Measurements from ENCODE around the gene PLXDC2. TPM values are rescaled to one million over a fixed set of nuclear protein-coding genes. Genes with fewer than 3 reads are reported as not detected.

PLXDC2 gene
- polyA plus RNA-seq, 2 donors: 11.9 to 13.0 TPM

DNA sequence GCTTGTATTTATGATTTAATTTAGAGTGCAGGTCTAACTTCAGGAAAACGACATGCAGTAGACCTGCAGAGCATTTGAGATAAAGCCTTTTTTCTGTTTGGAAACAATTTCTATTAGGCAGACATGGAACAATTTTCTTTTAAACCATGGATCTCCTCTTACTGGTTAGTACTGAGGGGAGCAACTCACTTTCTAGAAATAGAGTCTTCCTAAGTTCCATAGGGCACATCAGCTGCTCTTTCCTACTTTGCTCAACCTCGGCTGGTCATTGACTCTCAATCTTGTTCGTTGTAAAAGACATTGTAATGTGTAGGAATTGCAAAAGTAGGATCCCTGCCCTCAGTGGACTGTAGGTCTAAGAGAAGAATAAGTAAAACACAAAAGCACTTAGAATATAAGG, 58.0 kb downstream of the PLXDC2 start:
- Histone ChIP-seq H3K36me3 (ENCODE audit: control insufficient read depth in 2 of 2, insufficient read depth in 2 of 2, low read length in 1 of 2) (no peaks in the 10 kb centered on the region), H3K9me3 (ENCODE audit: control insufficient read depth in 2 of 2, insufficient read depth in 1 of 2, low read depth in 1 of 2, low read length in 1 of 2) (no peaks in the 10 kb centered on the region), H3K27me3 (ENCODE audit: control insufficient read depth in 1 of 2, insufficient read depth in 2 of 2, low read length in 2 of 2) (no peaks in the 10 kb centered on the region), H3K4me1 (ENCODE audit: control insufficient read depth in 2 of 2, insufficient read depth in 2 of 2, low read length in 1 of 2) (no peaks in the 10 kb centered on the region), H3K4me3 (ENCODE audit: low read depth in 1 of 2, low read length in 2 of 2) (no peak overlapping the region), H3K27ac (ENCODE audit: low read depth in 2 of 2, low read length in 1 of 2) (no peak overlapping the region)
- WGBS, 2 donors: 76 to 92% methylated on average over 3 of the region's 3 CpGs

DNA sequence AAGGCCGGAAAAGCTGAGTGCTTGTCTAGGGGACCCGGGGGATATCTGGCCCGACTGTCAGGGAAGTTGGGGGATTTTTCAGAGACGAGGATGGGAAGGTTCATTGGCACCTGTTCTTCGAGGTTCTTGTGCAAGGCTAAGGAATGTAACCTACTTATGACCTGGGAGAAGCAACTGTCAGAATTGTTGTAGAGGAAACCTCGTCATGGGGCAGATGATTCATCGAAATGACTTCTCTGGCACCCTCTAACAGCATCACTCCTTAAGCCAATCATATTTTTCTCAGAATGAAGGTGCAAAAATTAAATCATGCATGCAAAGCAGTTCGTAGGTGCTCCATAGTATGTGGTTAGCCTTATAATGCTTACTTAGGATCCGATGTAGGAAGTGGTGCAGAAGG, 58.6 kb downstream of the PLXDC2 start:
- WGBS, 2 donors: 64 to 71% methylated on average over 9 of the region's 9 CpGs
- H3K36me3 ChIP-seq (ENCODE audit: control insufficient read depth in 2 of 2, insufficient read depth in 2 of 2, low read length in 1 of 2): no peaks in the 10 kb centered on the region
- H3K9me3 ChIP-seq (ENCODE audit: control insufficient read depth in 2 of 2, insufficient read depth in 1 of 2, low read depth in 1 of 2, low read length in 1 of 2): no peaks in the 10 kb centered on the region
- no peak overlapping the region for H3K4me3 ChIP-seq (ENCODE audit: low read depth in 1 of 2, low read length in 2 of 2)
- H3K27me3 ChIP-seq (ENCODE audit: control insufficient read depth in 1 of 2, insufficient read depth in 2 of 2, low read length in 2 of 2): no peaks in the 10 kb centered on the region
- H3K27ac ChIP-seq (ENCODE audit: low read depth in 2 of 2, low read length in 1 of 2): no peak overlapping the region
- no peaks in the 10 kb centered on the region for H3K4me1 ChIP-seq (ENCODE audit: control insufficient read depth in 2 of 2, insufficient read depth in 2 of 2, low read length in 1 of 2)

DNA sequence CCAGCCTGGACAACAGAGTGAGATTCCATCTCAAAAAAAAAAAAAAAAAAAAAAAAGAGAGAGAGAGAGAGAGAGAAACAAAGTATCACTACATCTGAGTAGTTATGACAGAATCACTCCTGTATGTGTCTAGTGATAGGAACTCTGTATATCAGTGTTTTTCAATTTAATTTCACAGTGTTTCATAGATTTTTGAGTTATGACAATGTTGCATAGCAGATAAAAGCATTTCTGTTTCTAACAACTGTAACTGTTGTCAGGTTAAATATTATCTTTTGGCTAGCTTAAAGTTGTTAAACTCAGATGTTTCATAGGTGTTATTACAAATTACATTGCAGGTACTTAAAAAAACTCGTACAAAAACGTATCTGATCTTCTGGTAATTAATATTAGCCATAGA, 60.3 kb downstream of the PLXDC2 start:
- Histone ChIP-seq H3K9me3 (ENCODE audit: control insufficient read depth in 2 of 2, insufficient read depth in 1 of 2, low read depth in 1 of 2, low read length in 1 of 2) (no peaks in the 10 kb centered on the region), H3K27me3 (ENCODE audit: control insufficient read depth in 1 of 2, insufficient read depth in 2 of 2, low read length in 2 of 2) (no peaks in the 10 kb centered on the region), H3K36me3 (ENCODE audit: control insufficient read depth in 2 of 2, insufficient read depth in 2 of 2, low read length in 1 of 2) (no peaks in the 10 kb centered on the region), H3K4me3 (ENCODE audit: low read depth in 1 of 2, low read length in 2 of 2) (no peak overlapping the region), H3K27ac (ENCODE audit: low read depth in 2 of 2, low read length in 1 of 2) (no peak overlapping the region), H3K4me1 (ENCODE audit: control insufficient read depth in 2 of 2, insufficient read depth in 2 of 2, low read length in 1 of 2) (no peaks in the 10 kb centered on the region)
- 62 to 64% methylated on average over 2 of the region's 2 CpGs for WGBS, 2 donors

DNA sequence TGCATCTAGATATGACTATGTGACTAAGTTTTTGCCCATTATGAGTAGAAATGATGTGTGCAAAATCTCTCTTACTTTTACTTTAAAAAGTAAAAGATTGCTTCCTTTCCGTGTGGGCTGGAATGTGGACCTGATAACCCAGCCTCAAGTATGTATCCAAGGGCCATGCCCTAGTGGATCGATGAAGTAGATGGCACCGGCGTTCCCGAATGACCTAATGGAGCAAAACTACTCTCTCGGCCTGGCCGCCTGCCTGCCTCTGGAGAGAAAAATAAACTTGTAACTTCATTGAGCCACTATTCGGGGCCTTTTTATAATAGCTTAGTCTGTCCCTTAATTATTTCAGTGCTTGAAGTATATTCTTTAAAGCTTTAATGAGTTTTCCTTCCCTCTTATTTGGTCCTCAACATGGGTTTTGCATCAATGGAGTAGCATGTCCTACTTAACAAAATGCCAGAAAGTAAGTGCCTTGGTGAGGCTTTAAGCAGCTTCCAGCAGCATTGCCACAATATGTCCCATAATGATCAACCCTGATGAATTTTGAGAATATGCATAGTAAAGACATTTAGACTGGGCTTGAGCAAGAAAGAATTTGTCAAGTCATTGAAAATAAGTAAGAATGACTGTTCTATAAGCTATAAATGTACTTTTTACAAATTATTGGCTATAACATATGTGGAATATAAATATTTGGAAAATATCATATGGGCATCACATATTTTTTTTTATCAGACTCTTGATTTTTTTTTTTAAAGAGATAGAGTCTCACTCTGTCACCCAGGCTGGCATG, 61.4 kb downstream of the PLXDC2 start:
- Histone ChIP-seq H3K4me3 (ENCODE audit: low read depth in 1 of 2, low read length in 2 of 2) (no peak overlapping the region), H3K9me3 (ENCODE audit: control insufficient read depth in 2 of 2, insufficient read depth in 1 of 2, low read depth in 1 of 2, low read length in 1 of 2) (no peaks in the 10 kb centered on the region), H3K36me3 (ENCODE audit: control insufficient read depth in 2 of 2, insufficient read depth in 2 of 2, low read length in 1 of 2) (no peaks in the 10 kb centered on the region), H3K27ac (ENCODE audit: low read depth in 2 of 2, low read length in 1 of 2) (no peak overlapping the region), H3K27me3 (ENCODE audit: control insufficient read depth in 1 of 2, insufficient read depth in 2 of 2, low read length in 2 of 2) (no peaks in the 10 kb centered on the region), H3K4me1 (ENCODE audit: control insufficient read depth in 2 of 2, insufficient read depth in 2 of 2, low read length in 1 of 2) (no peaks in the 10 kb centered on the region)
- 86 to 91% methylated on average over 8 of the region's 8 CpGs for WGBS, 2 donors

DNA sequence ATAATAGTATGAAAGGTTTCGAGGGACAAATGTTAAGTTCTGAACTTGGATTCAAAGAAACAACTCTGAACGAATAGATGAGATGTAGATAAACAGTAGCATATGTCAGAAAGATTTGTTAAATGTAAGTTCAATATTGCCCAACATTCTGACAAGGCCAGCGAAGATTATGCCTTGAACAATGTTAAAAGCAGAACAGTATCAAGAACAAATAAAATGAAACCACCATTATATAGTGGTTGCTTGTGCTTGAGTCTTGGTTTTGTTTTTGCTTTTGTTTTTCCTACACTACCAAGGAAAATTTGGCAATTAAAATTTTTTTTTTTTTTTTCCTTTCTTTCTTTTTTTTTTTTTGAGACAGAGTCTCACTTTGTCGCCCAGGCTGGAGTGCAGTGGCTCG, 66.4 kb downstream of the PLXDC2 start:
- Histone ChIP-seq H3K27ac (ENCODE audit: low read depth in 2 of 2, low read length in 1 of 2) (no peak overlapping the region), H3K36me3 (ENCODE audit: control insufficient read depth in 2 of 2, insufficient read depth in 2 of 2, low read length in 1 of 2) (no peaks in the 10 kb centered on the region), H3K27me3 (ENCODE audit: control insufficient read depth in 1 of 2, insufficient read depth in 2 of 2, low read length in 2 of 2) (no peaks in the 10 kb centered on the region), H3K4me1 (ENCODE audit: control insufficient read depth in 2 of 2, insufficient read depth in 2 of 2, low read length in 1 of 2) (no peaks in the 10 kb centered on the region), H3K9me3 (ENCODE audit: control insufficient read depth in 2 of 2, insufficient read depth in 1 of 2, low read depth in 1 of 2, low read length in 1 of 2) (no peaks in the 10 kb centered on the region), H3K4me3 (ENCODE audit: low read depth in 1 of 2, low read length in 2 of 2) (no peak overlapping the region)
- 88 to 90% methylated on average over 5 of the region's 5 CpGs for WGBS, 2 donors

DNA sequence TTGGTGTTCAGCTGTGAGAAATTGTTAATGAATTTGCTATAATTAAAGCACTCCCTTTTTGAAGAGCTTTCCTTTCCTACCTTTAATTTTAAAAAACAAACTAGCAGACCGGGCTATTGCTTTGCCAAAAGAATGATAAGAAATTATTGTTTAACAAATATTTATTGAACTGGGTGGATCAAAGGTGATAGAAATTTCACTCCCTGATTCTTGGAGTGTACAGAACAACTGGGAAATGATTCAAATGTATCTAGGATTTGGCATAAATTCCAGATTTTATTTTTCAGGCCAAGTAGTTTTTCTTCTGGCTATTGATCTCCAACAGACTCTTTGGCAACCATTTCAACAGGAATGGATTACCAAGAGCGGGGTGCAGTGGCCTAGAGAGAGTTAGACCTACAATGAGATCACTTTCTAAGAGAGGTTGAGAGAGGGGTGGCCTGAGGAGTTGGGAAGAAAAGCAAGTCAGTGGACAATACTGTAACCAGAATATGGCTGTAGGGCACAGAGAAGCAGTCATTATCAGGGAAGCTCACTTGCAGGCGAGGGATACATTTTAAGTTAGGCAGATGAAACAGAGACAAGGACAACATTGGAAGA, 71.9 kb downstream of the PLXDC2 start:
- no peaks in the 10 kb centered on the region for H3K4me1 ChIP-seq (ENCODE audit: control insufficient read depth in 2 of 2, insufficient read depth in 2 of 2, low read length in 1 of 2)
- H3K27ac ChIP-seq (ENCODE audit: low read depth in 2 of 2, low read length in 1 of 2): no peak overlapping the region
- H3K9me3 ChIP-seq (ENCODE audit: control insufficient read depth in 2 of 2, insufficient read depth in 1 of 2, low read depth in 1 of 2, low read length in 1 of 2): no peaks in the 10 kb centered on the region
- no peaks in the 10 kb centered on the region for H3K27me3 ChIP-seq (ENCODE audit: control insufficient read depth in 1 of 2, insufficient read depth in 2 of 2, low read length in 2 of 2)
- WGBS, 2 donors: 58 to 60% methylated on average over 3 of the region's 3 CpGs
- no peaks in the 10 kb centered on the region for H3K36me3 ChIP-seq (ENCODE audit: control insufficient read depth in 2 of 2, insufficient read depth in 2 of 2, low read length in 1 of 2)
- H3K4me3 ChIP-seq (ENCODE audit: low read depth in 1 of 2, low read length in 2 of 2): no peak overlapping the region

DNA sequence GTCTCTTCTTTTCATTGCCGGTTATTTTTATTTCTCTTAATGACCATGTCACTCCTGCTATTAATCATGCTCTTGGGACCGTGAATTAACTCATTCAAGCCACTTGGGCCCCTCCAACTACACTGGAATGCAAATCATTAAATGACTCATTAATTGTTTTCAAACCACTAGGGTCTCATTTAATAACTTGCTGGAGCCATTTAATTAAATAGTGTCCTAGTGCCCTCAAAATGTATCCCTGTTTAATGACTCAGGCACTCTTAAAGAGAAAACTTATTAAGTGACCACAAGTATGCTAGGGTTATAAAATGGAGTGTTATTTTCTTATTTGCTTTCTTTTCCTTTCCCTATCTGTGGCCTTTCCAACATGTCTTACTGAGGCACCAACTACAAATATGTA, 73.0 kb downstream of the PLXDC2 start:
- Histone ChIP-seq H3K4me3 (ENCODE audit: low read depth in 1 of 2, low read length in 2 of 2) (no peak overlapping the region), H3K4me1 (ENCODE audit: control insufficient read depth in 2 of 2, insufficient read depth in 2 of 2, low read length in 1 of 2) (no peaks in the 10 kb centered on the region), H3K9me3 (ENCODE audit: control insufficient read depth in 2 of 2, insufficient read depth in 1 of 2, low read depth in 1 of 2, low read length in 1 of 2) (no peaks in the 10 kb centered on the region), H3K27me3 (ENCODE audit: control insufficient read depth in 1 of 2, insufficient read depth in 2 of 2, low read length in 2 of 2) (no peaks in the 10 kb centered on the region), H3K27ac (ENCODE audit: low read depth in 2 of 2, low read length in 1 of 2) (no peak overlapping the region), H3K36me3 (ENCODE audit: control insufficient read depth in 2 of 2, insufficient read depth in 2 of 2, low read length in 1 of 2) (no peaks in the 10 kb centered on the region)
- WGBS, 2 donors: 51 to 57% methylated on average over 2 of the region's 2 CpGs

DNA sequence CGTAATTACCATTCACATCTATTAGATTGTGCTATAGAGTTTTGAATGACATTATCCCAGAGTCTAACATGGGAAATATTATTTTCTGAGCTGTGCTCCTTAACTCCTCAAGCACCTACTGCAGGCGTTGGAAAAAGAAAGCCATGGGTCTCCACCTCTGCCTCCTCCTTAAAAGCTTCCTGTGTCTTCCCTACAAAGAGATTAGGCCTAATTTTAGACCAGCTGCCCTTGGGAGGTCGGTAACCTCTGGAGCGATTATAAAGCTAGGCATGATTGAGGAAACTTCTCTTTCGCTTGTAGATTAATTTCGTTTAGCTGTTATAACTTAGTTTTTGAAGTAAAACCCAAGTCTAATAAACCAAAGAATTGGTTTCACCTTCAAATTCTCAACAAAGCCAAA, 75.2 kb downstream of the PLXDC2 start:
- no peaks in the 10 kb centered on the region for H3K36me3 ChIP-seq (ENCODE audit: control insufficient read depth in 2 of 2, insufficient read depth in 2 of 2, low read length in 1 of 2)
- no peak overlapping the region for H3K27ac ChIP-seq (ENCODE audit: low read depth in 2 of 2, low read length in 1 of 2)
- no peaks in the 10 kb centered on the region for H3K9me3 ChIP-seq (ENCODE audit: control insufficient read depth in 2 of 2, insufficient read depth in 1 of 2, low read depth in 1 of 2, low read length in 1 of 2)
- no peak overlapping the region for H3K4me3 ChIP-seq (ENCODE audit: low read depth in 1 of 2, low read length in 2 of 2)
- WGBS, 2 donors: 85 to 87% methylated on average over 6 of the region's 6 CpGs
- H3K4me1 ChIP-seq (ENCODE audit: control insufficient read depth in 2 of 2, insufficient read depth in 2 of 2, low read length in 1 of 2): no peaks in the 10 kb centered on the region
- H3K27me3 ChIP-seq (ENCODE audit: control insufficient read depth in 1 of 2, insufficient read depth in 2 of 2, low read length in 2 of 2): no peaks in the 10 kb centered on the region

DNA sequence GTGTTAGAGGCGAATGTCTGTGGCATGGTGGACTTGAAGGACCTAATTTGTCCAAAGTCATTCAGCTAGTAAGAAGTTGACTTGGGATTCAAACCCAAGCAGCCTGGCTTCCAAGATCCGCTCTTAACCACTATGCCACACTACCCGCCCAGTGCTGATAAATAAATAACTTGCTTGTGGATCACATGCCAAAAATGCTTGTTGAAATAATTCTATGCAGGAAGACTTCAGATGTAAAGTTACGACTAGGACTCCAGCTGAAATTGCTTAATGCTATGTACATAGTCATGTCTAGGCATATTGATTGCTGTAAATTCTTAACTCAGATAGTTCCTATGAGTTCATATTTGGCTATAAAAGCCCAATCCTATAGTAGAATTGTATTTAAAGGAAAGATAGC, 76.0 kb downstream of the PLXDC2 start:
- 61 to 73% methylated on average over 4 of the region's 4 CpGs for WGBS, 2 donors
- Histone ChIP-seq H3K4me1 (ENCODE audit: control insufficient read depth in 2 of 2, insufficient read depth in 2 of 2, low read length in 1 of 2) (no peaks in the 10 kb centered on the region), H3K9me3 (ENCODE audit: control insufficient read depth in 2 of 2, insufficient read depth in 1 of 2, low read depth in 1 of 2, low read length in 1 of 2) (no peaks in the 10 kb centered on the region), H3K27ac (ENCODE audit: low read depth in 2 of 2, low read length in 1 of 2) (no peak overlapping the region), H3K27me3 (ENCODE audit: control insufficient read depth in 1 of 2, insufficient read depth in 2 of 2, low read length in 2 of 2) (no peaks in the 10 kb centered on the region), H3K4me3 (ENCODE audit: low read depth in 1 of 2, low read length in 2 of 2) (no peak overlapping the region), H3K36me3 (ENCODE audit: control insufficient read depth in 2 of 2, insufficient read depth in 2 of 2, low read length in 1 of 2) (no peaks in the 10 kb centered on the region)

DNA sequence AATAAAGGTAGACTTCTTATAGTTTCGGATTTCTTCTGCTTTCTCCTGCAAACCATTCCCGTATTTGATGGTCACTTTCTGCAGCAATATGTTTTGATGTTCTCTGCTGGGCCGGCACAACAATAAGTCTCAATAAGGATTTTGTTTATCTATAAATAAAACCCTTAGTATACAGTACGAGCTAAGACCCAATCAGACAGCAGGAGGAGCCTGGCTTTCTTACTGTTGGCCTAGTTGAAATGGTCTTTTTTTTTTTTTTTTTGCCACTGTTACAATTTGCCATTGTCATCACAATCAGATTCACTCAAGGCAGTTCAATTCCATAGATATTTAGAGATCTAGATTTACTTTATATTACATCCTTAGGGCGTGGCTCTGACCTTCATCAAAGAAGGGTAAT, 76.4 kb downstream of the PLXDC2 start:
- Histone ChIP-seq H3K27me3 (ENCODE audit: control insufficient read depth in 1 of 2, insufficient read depth in 2 of 2, low read length in 2 of 2) (no peaks in the 10 kb centered on the region), H3K9me3 (ENCODE audit: control insufficient read depth in 2 of 2, insufficient read depth in 1 of 2, low read depth in 1 of 2, low read length in 1 of 2) (no peaks in the 10 kb centered on the region), H3K36me3 (ENCODE audit: control insufficient read depth in 2 of 2, insufficient read depth in 2 of 2, low read length in 1 of 2) (no peaks in the 10 kb centered on the region), H3K27ac (ENCODE audit: low read depth in 2 of 2, low read length in 1 of 2) (no peak overlapping the region), H3K4me3 (ENCODE audit: low read depth in 1 of 2, low read length in 2 of 2) (no peak overlapping the region), H3K4me1 (ENCODE audit: control insufficient read depth in 2 of 2, insufficient read depth in 2 of 2, low read length in 1 of 2) (no peaks in the 10 kb centered on the region)
- WGBS, 2 donors: 72 to 73% methylated on average over 5 of the region's 5 CpGs
